OCI-LY7 (cell line): ENCODE results near the gene ZNF254. TPM values are rescaled to one million over a fixed set of nuclear protein-coding genes. Genes with fewer than 3 reads are reported as not detected.

Source experiments
- BruUV-seq: library from RNA; stranded (reverse); fragments of 400-500 nt; replicated peaks from 2 replicates; lab custom pipeline; 2021; lab: Mats Ljungman, UMichigan
- CTCF ChIA-PET: fragments of 300-600 bp; sonication (Branson Sonifier 250); formaldehyde crosslinking; loops from one replicate; lab custom pipeline; 2022; ENCODE audit warnings: antibody characterized with exemption; ENCODE audit not compliant: unreplicated experiment; lab: Charles Lee
- POLR2A ChIA-PET: fragments of 300-600 bp; sonication (Branson Sonifier 250); formaldehyde crosslinking; loops from one replicate; lab custom pipeline; 2022; ENCODE audit warnings: antibody characterized with exemption; lab: Charles Lee
- DNase-seq: peaks from one replicate; pipeline ENCODE4 v3.0.0-alpha.2; 2015; ENCODE audit warnings: low spot score
- H2AFZ ChIP-seq: fragments of 200-600 bp; sonication (generic), shearing (Covaris generic); 2 replicates; pipeline ENCODE4 v1.6.1; 2014; ENCODE audit warnings: mild to moderate bottlenecking, antibody characterized with exemption, low read length, moderate library complexity
- H3K27ac ChIP-seq: fragments of 200-600 bp; sonication (generic); 2 replicates; pipeline ENCODE4 v1.5.1; 2014; ENCODE audit warnings: mixed run types, low read depth, mild to moderate bottlenecking, moderate library complexity, low read length, inconsistent platforms; ENCODE audit not compliant: poor library complexity, severe bottlenecking
- H3K36me3 ChIP-seq: fragments of 200-600 bp; sonication (generic); 2 replicates; pipeline ENCODE4 v1.6.1; 2014; ENCODE audit warnings: mild to moderate bottlenecking, antibody characterized with exemption, low read length, moderate library complexity, mixed read lengths; ENCODE audit not compliant: insufficient read depth
- H3K4me1 ChIP-seq: fragments of 200-600 bp; sonication (generic); 2 replicates; pipeline ENCODE4 v1.5.1; 2014; ENCODE audit warnings: mild to moderate bottlenecking, low read length; ENCODE audit not compliant: insufficient read depth, poor library complexity, severe bottlenecking
- H3K4me2 ChIP-seq: fragments of 200-600 bp; sonication (generic); 2 replicates; pipeline ENCODE4 v1.6.1; 2014; ENCODE audit warnings: mild to moderate bottlenecking, low read length
- H3K4me3 ChIP-seq: fragments of 200-600 bp; sonication (generic); 2 replicates; pipeline ENCODE4 v1.5.1; 2014; ENCODE audit warnings: mild to moderate bottlenecking, low read depth, low read length; ENCODE audit not compliant: poor library complexity, severe bottlenecking
- H3K79me2 ChIP-seq: fragments of 200-600 bp; sonication (generic); 2 replicates; pipeline ENCODE4 v1.6.1; 2016; ENCODE audit warnings: low read depth, mild to moderate bottlenecking, low read length, moderate library complexity, mixed read lengths; ENCODE audit not compliant: insufficient read depth
- H3K9me2 ChIP-seq: fragments of 200-600 bp; sonication (generic); 2 replicates; pipeline ENCODE4 v1.6.1; 2016; ENCODE audit warnings: mild to moderate bottlenecking, low read length, mixed read lengths; ENCODE audit not compliant: insufficient read depth
- H3K9me3 ChIP-seq: fragments of 200-600 bp; sonication (generic); 2 replicates; pipeline ENCODE4 v1.6.1; 2014; ENCODE audit warnings: mild to moderate bottlenecking, mixed run types, low read length, mixed read lengths
- H4K20me1 ChIP-seq: fragments of 200-600 bp; sonication (generic); 2 replicates; pipeline ENCODE4 v1.6.1; 2014; ENCODE audit warnings: mild to moderate bottlenecking, antibody characterized with exemption, low read length, moderate library complexity, mixed read lengths; ENCODE audit not compliant: insufficient read depth
- CTCF ChIP-seq: fragments of 200-600 bp; sonication (generic); conservative IDR thresholded peaks from 2 replicates; pipeline ENCODE4 v1.5.1; 2014; ENCODE audit warnings: mild to moderate bottlenecking, antibody characterized with exemption, low read length, moderate library complexity, mixed read lengths
- EZH2phosphoT487 ChIP-seq: fragments of 200-600 bp; sonication (generic); IDR thresholded peaks from 2 replicates; pipeline ENCODE4 v1.6.1; 2018; ENCODE audit warnings: low read depth, borderline replicate concordance, mild to moderate bottlenecking, mixed run types, antibody characterized with exemption, low read length, moderate library complexity, mixed read lengths
- intact Hi-C: fragments of 100-400 bp; cut with micrococcal nuclease; formaldehyde crosslinking; loops from one replicate; pipeline ENCODE4 v1.10.0; 2022; ENCODE audit not compliant: unreplicated experiment
- total RNA-seq, 2 experiments: library from RNA; depleted of rRNA in 1 of 2; stranded (reverse); fragments of >200 nt in 1 of 2; shearing (Covaris generic) in 1 of 2; gene quantifications; 2 replicates each; pipeline ENCODE4 v1.2.3, GENCODE V29; 2014 to 2022

Gene ZNF254
- total RNA-seq, 2 experiments from 2014 or later = 10.1 to 12.2 TPM

GRCh38 chr19:24178207-24178606 lies 91.2 kb downstream of the ZNF254 start:
- Histone ChIP-seq H4K20me1 (no peaks in the 10 kb centered on the region), H3K4me1 (no peaks in the 10 kb centered on the region), H3K9me3 (peaks cover 3% of the 10 kb centered on the region; the same call in 1 of the 2 replicates), H3K9me2 (no peaks in the 10 kb centered on the region; the same call in 1 of the 2 replicates), H3K36me3 (no peaks in the 10 kb centered on the region), H3K79me2 (no peaks in the 10 kb centered on the region), H3K4me2 (no peak overlapping the region), H3K27ac (no peak overlapping the region), H2AFZ (no peak overlapping the region), H3K4me3 (no peak overlapping the region)
- no peak for DNase-seq
- ChIA-PET POLR2A (no interaction called here), CTCF (no interaction called here)
- intact Hi-C loops = no loop called here
- no TSS peak for BruUV-seq
- TF ChIP-seq EZH2phosphoT487 = no peak
- TF ChIP-seq CTCF = no peak

Other genes starting within 250 kb of the ZNF254 start
- 22.6 and 22.7 TPM in 2 replicates for gene ZNF726, start 172.3 kb upstream of the ZNF254 start, total RNA-seq (2014; rRNA removed; shearing (Covaris generic))
- 24.9 and 30.6 TPM in 2 replicates for gene ZNF726, start 172.3 kb upstream of the ZNF254 start, total RNA-seq (2022)